T-helper 1 cell treated with Interleukin-12 subunit alpha and Interleukin-12 subunit beta and Interleukin-4 antibody, amounts not matched to agents 30 μg/mL and 1 μg/mL, for 36 hours (primary cell): ENCODE data around the gene ADRB2.

Experiments
- H3K27ac Mint-ChIP-seq: one replicate; pipeline ENCODE4 v1.8.0; 2021; ENCODE audit warnings: mild to moderate bottlenecking, mixed read lengths
- H3K27me3 Mint-ChIP-seq: one replicate; pipeline ENCODE4 v1.8.0; 2021; ENCODE audit warnings: low read depth, mixed read lengths
- H3K36me3 Mint-ChIP-seq: one replicate; pipeline ENCODE4 v1.8.0; 2021; ENCODE audit warnings: low read depth, mixed read lengths
- H3K4me1 Mint-ChIP-seq: one replicate; pipeline ENCODE4 v1.8.0; 2021; ENCODE audit warnings: low read depth, mixed read lengths
- H3K4me3 Mint-ChIP-seq: one replicate; pipeline ENCODE4 v1.8.0; 2021; ENCODE audit warnings: mild to moderate bottlenecking, moderate library complexity, mixed read lengths
- H3K9me3 Mint-ChIP-seq: one replicate; pipeline ENCODE4 v1.8.0; 2021; ENCODE audit warnings: mixed read lengths

Gene ADRB2

GRCh38 chr5:148826053-148826738, at the start of gene ADRB2:
Gene ADRB2, plus strand, starts transcription at chr5:148826611. Its CDS starts 221 bp downstream, at chr5:148826832.
- H3K27me3 Mint-ChIP-seq: peaks cover 83% of the 10 kb centered on the region
- H3K4me1 Mint-ChIP-seq: peaks cover 28% of the 10 kb centered on the region
- peak within 1 kb of the TSS; percentile 89 for H3K4me3 Mint-ChIP-seq
- H3K27ac Mint-ChIP-seq: peak within 1 kb of the TSS; percentile 72
- no peaks in the 10 kb centered on the region for H3K9me3 Mint-ChIP-seq
- no peaks in the 10 kb centered on the region for H3K36me3 Mint-ChIP-seq

- Mint-ChIP-seq H3K4me1 (no peaks in the 10 kb centered on the region), H3K27me3 (peaks cover 46% of the 10 kb centered on the region), H3K4me3 (no peak overlapping the region), H3K9me3 (no peaks in the 10 kb centered on the region), H3K36me3 (no peaks in the 10 kb centered on the region), H3K27ac (no peak overlapping the region)
Observed at GRCh38 chr5:148776780-148777179, 49.6 kb upstream of the ADRB2 start.

GRCh38 chr5:148778882-148779281, 47.5 kb upstream of the ADRB2 start:
- H3K4me3 Mint-ChIP-seq: no peak overlapping the region
- H3K27ac Mint-ChIP-seq: no peak overlapping the region
- peaks cover 39% of the 10 kb centered on the region for H3K27me3 Mint-ChIP-seq
- H3K9me3 Mint-ChIP-seq: no peaks in the 10 kb centered on the region
- H3K4me1 Mint-ChIP-seq: no peaks in the 10 kb centered on the region
- H3K36me3 Mint-ChIP-seq: no peaks in the 10 kb centered on the region

GRCh38 chr5:148780711-148781110, 45.7 kb upstream of the ADRB2 start:
- Mint-ChIP-seq H3K27ac (no peak overlapping the region), H3K4me3 (no peak overlapping the region), H3K4me1 (no peaks in the 10 kb centered on the region), H3K27me3 (peaks cover 41% of the 10 kb centered on the region), H3K36me3 (no peaks in the 10 kb centered on the region), H3K9me3 (no peaks in the 10 kb centered on the region)

- H3K27ac Mint-ChIP-seq: no peak overlapping the region
Observed at GRCh38 chr5:148781766-148782165, 44.6 kb upstream of the ADRB2 start.

GRCh38 chr5:148785223-148785622, 41.2 kb upstream of the ADRB2 start:
- H3K27ac Mint-ChIP-seq: no peak overlapping the region
- H3K4me3 Mint-ChIP-seq: no peak overlapping the region
- no peaks in the 10 kb centered on the region for H3K9me3 Mint-ChIP-seq
- peaks cover 41% of the 10 kb centered on the region for H3K27me3 Mint-ChIP-seq
- no peaks in the 10 kb centered on the region for H3K4me1 Mint-ChIP-seq
- no peaks in the 10 kb centered on the region for H3K36me3 Mint-ChIP-seq

More at GRCh38 chr5:148781766-148782165, 44.6 kb upstream of the ADRB2 start:
- Mint-ChIP-seq H3K27me3 (peaks cover 42% of the 10 kb centered on the region), H3K9me3 (no peaks in the 10 kb centered on the region), H3K4me3 (no peak overlapping the region), H3K4me1 (no peaks in the 10 kb centered on the region), H3K36me3 (no peaks in the 10 kb centered on the region)

GRCh38 chr5:148786456-148786855, 40.0 kb upstream of the ADRB2 start:
- H3K36me3 Mint-ChIP-seq: no peaks in the 10 kb centered on the region
- peaks cover 43% of the 10 kb centered on the region for H3K27me3 Mint-ChIP-seq
- no peak overlapping the region for H3K27ac Mint-ChIP-seq
- H3K4me1 Mint-ChIP-seq: peaks cover 6% of the 10 kb centered on the region
- no peaks in the 10 kb centered on the region for H3K9me3 Mint-ChIP-seq
- no peak overlapping the region for H3K4me3 Mint-ChIP-seq

GRCh38 chr5:148788636-148789035, 37.8 kb upstream of the ADRB2 start:
- Mint-ChIP-seq H3K9me3 (no peaks in the 10 kb centered on the region), H3K4me1 (peaks cover 20% of the 10 kb centered on the region), H3K27ac (no peak overlapping the region), H3K36me3 (no peaks in the 10 kb centered on the region), H3K4me3 (no peak overlapping the region), H3K27me3 (peaks cover 31% of the 10 kb centered on the region)

GRCh38 chr5:148790545-148791333, 35.7 kb upstream of the ADRB2 start:
- Mint-ChIP-seq H3K4me3 (no peak overlapping the region), H3K27me3 (peaks cover 26% of the 10 kb centered on the region), H3K27ac (no peak overlapping the region), H3K4me1 (peaks cover 24% of the 10 kb centered on the region), H3K36me3 (no peaks in the 10 kb centered on the region), H3K9me3 (no peaks in the 10 kb centered on the region)

GRCh38 chr5:148791334-148791667, 35.1 kb upstream of the ADRB2 start:
- H3K27me3 Mint-ChIP-seq: peaks cover 24% of the 10 kb centered on the region
- no peak overlapping the region for H3K27ac Mint-ChIP-seq
- H3K4me1 Mint-ChIP-seq: peaks cover 24% of the 10 kb centered on the region

GRCh38 chr5:148791696-148792095, 34.7 kb upstream of the ADRB2 start:
- Mint-ChIP-seq H3K4me1 (peaks cover 24% of the 10 kb centered on the region), H3K4me3 (no peak overlapping the region), H3K36me3 (no peaks in the 10 kb centered on the region), H3K27ac (no peak overlapping the region), H3K27me3 (peaks cover 21% of the 10 kb centered on the region), H3K9me3 (no peaks in the 10 kb centered on the region)

More at GRCh38 chr5:148791334-148791667, 35.1 kb upstream of the ADRB2 start:
- Mint-ChIP-seq H3K36me3 (no peaks in the 10 kb centered on the region), H3K4me3 (no peak overlapping the region), H3K9me3 (no peaks in the 10 kb centered on the region)

- Mint-ChIP-seq H3K4me3 (no peak overlapping the region), H3K27ac (no peak overlapping the region), H3K9me3 (no peaks in the 10 kb centered on the region), H3K4me1 (peaks cover 24% of the 10 kb centered on the region), H3K27me3 (peaks cover 19% of the 10 kb centered on the region), H3K36me3 (no peaks in the 10 kb centered on the region)
Observed at GRCh38 chr5:148792744-148793143, 33.7 kb upstream of the ADRB2 start.

GRCh38 chr5:148793261-148793660, 33.1 kb upstream of the ADRB2 start:
- Mint-ChIP-seq H3K27me3 (peaks cover 19% of the 10 kb centered on the region), H3K36me3 (no peaks in the 10 kb centered on the region), H3K4me1 (peaks cover 24% of the 10 kb centered on the region), H3K9me3 (no peaks in the 10 kb centered on the region), H3K4me3 (no peak overlapping the region), H3K27ac (no peak overlapping the region)

GRCh38 chr5:148794275-148794674, 32.1 kb upstream of the ADRB2 start:
- H3K9me3 Mint-ChIP-seq: no peaks in the 10 kb centered on the region
- H3K27ac Mint-ChIP-seq: no peak overlapping the region
- no peak overlapping the region for H3K4me3 Mint-ChIP-seq

More at GRCh38 chr5:148794275-148794674, 32.1 kb upstream of the ADRB2 start:
- Mint-ChIP-seq H3K4me1 (peaks cover 24% of the 10 kb centered on the region), H3K27me3 (peaks cover 16% of the 10 kb centered on the region), H3K36me3 (no peaks in the 10 kb centered on the region)
